ENCODE results near the gene CTIF.

Gene CTIF

GRCh38 chr18:48769006-48769636 lies 230.3 kb downstream of the CTIF start:
- no peaks in the 10 kb centered on the region for H3K9me3 ChIP-seq
- H3K27me3 ChIP-seq, result no peaks in the 10 kb centered on the region
- no peaks in the 10 kb centered on the region for H3K4me1 ChIP-seq
- TF ChIP-seq, protein P1, sequence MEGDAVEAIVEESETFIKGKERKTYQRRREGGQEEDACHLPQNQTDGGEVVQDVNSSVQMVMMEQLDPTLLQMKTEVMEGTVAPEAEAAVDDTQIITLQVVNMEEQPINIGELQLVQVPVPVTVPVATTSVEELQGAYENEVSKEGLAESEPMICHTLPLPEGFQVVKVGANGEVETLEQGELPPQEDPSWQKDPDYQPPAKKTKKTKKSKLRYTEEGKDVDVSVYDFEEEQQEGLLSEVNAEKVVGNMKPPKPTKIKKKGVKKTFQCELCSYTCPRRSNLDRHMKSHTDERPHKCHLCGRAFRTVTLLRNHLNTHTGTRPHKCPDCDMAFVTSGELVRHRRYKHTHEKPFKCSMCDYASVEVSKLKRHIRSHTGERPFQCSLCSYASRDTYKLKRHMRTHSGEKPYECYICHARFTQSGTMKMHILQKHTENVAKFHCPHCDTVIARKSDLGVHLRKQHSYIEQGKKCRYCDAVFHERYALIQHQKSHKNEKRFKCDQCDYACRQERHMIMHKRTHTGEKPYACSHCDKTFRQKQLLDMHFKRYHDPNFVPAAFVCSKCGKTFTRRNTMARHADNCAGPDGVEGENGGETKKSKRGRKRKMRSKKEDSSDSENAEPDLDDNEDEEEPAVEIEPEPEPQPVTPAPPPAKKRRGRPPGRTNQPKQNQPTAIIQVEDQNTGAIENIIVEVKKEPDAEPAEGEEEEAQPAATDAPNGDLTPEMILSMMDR (IDR thresholded peaks at IDR 0.05; ENCODE audit: low read depth, low read length), result no peak
- DNase-seq, result no peak
- H3K4me3 ChIP-seq (ENCODE audit: low read depth, low read length), result no peak overlapping the region
- H3K36me3 ChIP-seq, result no peaks in the 10 kb centered on the region

- no peaks in the 10 kb centered on the region for H3K36me3 ChIP-seq
- no peak overlapping the region for H3K4me3 ChIP-seq (ENCODE audit: low read depth, low read length)
- no peaks in the 10 kb centered on the region for H3K9me3 ChIP-seq
- no peak for DNase-seq
- no peaks in the 10 kb centered on the region for H3K27me3 ChIP-seq
- TF ChIP-seq, protein P1 (IDR thresholded peaks at IDR 0.05; ENCODE audit: low read depth, low read length), result no peak
- H3K4me1 ChIP-seq, result no peaks in the 10 kb centered on the region
Measured at GRCh38 chr18:48770243-48770642, 231.4 kb downstream of the CTIF start.

- TF ChIP-seq, protein P1 (IDR thresholded peaks at IDR 0.05; ENCODE audit: low read depth, low read length), result no peak
- peaks cover 2% of the 10 kb centered on the region for H3K4me1 ChIP-seq
- no peak overlapping the region for H3K4me3 ChIP-seq (ENCODE audit: low read depth, low read length)
- DNase-seq, result no peak
- H3K36me3 ChIP-seq, result no peaks in the 10 kb centered on the region
- no peaks in the 10 kb centered on the region for H3K9me3 ChIP-seq
- no peaks in the 10 kb centered on the region for H3K27me3 ChIP-seq
Measured at GRCh38 chr18:48771641-48772375, 233.0 kb downstream of the CTIF start.

- TF ChIP-seq, protein P1 (IDR thresholded peaks at IDR 0.05; ENCODE audit: low read depth, low read length), result no peak
- Histone ChIP-seq H3K4me1 (peaks cover 4% of the 10 kb centered on the region), H3K36me3 (no peaks in the 10 kb centered on the region), H3K27me3 (no peaks in the 10 kb centered on the region), H3K4me3 (ENCODE audit: low read depth, low read length) (no peak overlapping the region), H3K9me3 (no peaks in the 10 kb centered on the region)
- no peak for DNase-seq
Measured at GRCh38 chr18:48772457-48772856, 233.6 kb downstream of the CTIF start.

- Histone ChIP-seq H3K9me3 (no peaks in the 10 kb centered on the region), H3K27me3 (no peaks in the 10 kb centered on the region), H3K36me3 (no peaks in the 10 kb centered on the region), H3K4me3 (ENCODE audit: low read depth, low read length) (no peak overlapping the region), H3K4me1 (peaks cover 7% of the 10 kb centered on the region)
- TF ChIP-seq, protein P1 (IDR thresholded peaks at IDR 0.05; ENCODE audit: low read depth, low read length), result no peak
- no peak for DNase-seq
Measured at GRCh38 chr18:48773821-48774220, 235.0 kb downstream of the CTIF start.

- H3K4me1 ChIP-seq, result peaks cover 18% of the 10 kb centered on the region
- H3K36me3 ChIP-seq, result no peaks in the 10 kb centered on the region
- H3K9me3 ChIP-seq, result no peaks in the 10 kb centered on the region
- no peaks in the 10 kb centered on the region for H3K27me3 ChIP-seq
- H3K4me3 ChIP-seq (ENCODE audit: low read depth, low read length), result no peak overlapping the region
- TF ChIP-seq, protein P1 (IDR thresholded peaks at IDR 0.05; ENCODE audit: low read depth, low read length), result no peak
- no peak for DNase-seq
Measured at GRCh38 chr18:48774941-48775340, 236.1 kb downstream of the CTIF start.

Measured in BE2C (cell line).